D721Med (cell line): ENCODE results near the gene RYR3.

Experiments used
- DNase-seq: peaks from one replicate; pipeline ENCODE4 v3.0.0; 2011; ENCODE audit warnings: low spot score; ENCODE audit not compliant: insufficient read length
- FAIRE-seq: peaks from 2 replicates; lab custom pipeline; 2011; peaks lifted over from hg19 to GRCh38; lab: Jason Lieb, UNC
- TF ChIP-seq, protein P1 (sequence below): IDR thresholded peaks from 2 replicates; pipeline ENCODE4 v1.5.1; 2012; ENCODE audit warnings: mild to moderate bottlenecking, control low read depth; ENCODE audit not compliant: insufficient read depth; ENCODE audit errors: missing control alignments

RYR3 gene

DNA sequence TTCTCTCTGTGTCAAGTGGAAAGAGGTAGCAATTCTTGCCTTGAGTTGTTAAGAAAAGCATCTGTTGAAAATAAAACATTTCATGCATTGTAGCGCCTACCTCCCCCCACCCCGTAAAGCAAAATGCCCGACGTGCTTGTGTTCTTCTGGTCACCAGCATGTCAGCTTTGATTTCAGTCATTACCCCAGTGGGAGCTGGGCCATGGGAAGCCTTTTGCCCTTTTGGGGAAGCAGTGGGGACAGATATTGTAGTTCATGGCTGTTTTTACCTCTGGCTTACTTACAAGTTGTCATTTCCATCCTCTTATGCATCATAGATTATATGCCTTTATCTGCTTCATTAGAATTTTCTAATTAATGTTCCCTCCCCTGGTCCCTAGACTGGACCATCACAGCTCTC, 328.7 kb downstream of the RYR3 start:
- DNase-seq = no peak
- TF ChIP-seq, protein P1, sequence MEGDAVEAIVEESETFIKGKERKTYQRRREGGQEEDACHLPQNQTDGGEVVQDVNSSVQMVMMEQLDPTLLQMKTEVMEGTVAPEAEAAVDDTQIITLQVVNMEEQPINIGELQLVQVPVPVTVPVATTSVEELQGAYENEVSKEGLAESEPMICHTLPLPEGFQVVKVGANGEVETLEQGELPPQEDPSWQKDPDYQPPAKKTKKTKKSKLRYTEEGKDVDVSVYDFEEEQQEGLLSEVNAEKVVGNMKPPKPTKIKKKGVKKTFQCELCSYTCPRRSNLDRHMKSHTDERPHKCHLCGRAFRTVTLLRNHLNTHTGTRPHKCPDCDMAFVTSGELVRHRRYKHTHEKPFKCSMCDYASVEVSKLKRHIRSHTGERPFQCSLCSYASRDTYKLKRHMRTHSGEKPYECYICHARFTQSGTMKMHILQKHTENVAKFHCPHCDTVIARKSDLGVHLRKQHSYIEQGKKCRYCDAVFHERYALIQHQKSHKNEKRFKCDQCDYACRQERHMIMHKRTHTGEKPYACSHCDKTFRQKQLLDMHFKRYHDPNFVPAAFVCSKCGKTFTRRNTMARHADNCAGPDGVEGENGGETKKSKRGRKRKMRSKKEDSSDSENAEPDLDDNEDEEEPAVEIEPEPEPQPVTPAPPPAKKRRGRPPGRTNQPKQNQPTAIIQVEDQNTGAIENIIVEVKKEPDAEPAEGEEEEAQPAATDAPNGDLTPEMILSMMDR = no peak
- FAIRE-seq = no peak

DNA sequence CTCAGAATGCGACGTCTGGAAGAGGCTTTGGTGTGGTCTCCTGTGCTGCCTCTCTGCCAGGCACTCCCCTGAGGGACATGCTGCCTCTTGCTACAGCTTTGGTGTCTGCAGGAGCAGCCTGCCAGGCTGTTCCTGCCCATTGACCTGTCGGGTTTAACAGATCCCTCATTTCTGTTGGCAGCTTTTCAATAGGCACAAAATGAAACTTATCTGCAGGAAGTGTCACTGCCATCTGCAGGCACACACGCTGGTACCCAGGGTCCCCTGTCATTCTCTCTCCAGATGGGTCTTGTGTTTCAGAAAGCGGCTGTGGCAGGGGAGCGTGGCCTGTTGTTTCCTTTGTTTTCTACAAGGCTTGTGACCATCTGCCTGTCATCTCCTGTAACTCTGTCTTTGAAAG, 329.2 kb downstream of the RYR3 start:
- FAIRE-seq = no peak
- TF ChIP-seq, protein P1 = no peak
- no peak for DNase-seq

GRCh38 chr15:33641069-33641468, 330.3 kb downstream of the RYR3 start:
- FAIRE-seq (no peak), DNase-seq (no peak)
- TF ChIP-seq, protein P1 = no peak

GRCh38 chr15:33644304-33644703, 333.5 kb downstream of the RYR3 start:
- FAIRE-seq = no peak
- no peak for DNase-seq
- TF ChIP-seq, protein P1 = no peak

- TF ChIP-seq, protein P1 = no peak
- FAIRE-seq (no peak), DNase-seq (no peak)
Measured at GRCh38 chr15:33646744-33647143, 336.0 kb downstream of the RYR3 start.

DNA sequence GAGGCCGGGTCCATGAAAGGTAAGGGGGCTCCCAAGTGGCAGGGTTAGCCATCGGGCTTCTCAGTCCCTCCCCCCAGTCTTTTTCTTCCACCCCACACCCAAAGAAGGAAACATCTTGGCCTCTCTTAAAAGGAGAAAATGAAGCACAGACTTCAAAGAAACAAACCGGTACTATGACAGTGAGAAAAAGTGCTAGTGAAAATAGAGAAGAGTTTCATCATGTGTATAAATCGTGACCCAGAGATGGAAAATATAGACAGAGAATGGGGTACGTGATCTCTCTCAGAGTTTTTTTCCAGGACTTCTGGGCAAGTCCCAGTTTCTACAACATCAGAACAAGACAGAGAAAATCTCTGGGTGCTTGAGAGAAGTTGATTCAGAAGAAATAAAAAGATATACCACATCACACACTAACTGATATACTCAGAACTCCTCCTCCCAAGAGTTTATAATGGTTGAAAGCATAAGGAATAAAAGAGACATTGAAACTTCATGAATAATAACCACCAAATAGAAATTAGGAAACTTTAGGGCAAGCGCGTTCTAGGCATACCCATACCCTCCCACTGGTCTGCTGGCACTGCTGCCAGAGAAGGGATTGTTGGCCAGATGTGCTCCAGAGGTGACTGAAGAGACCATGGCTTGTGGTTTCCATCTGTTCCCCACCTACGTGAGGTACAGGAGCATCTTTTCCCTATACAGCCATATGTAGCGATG, 338.6 kb downstream of the RYR3 start:
- DNase-seq (no peak), FAIRE-seq (no peak)
- TF ChIP-seq, protein P1 = no peak

DNA sequence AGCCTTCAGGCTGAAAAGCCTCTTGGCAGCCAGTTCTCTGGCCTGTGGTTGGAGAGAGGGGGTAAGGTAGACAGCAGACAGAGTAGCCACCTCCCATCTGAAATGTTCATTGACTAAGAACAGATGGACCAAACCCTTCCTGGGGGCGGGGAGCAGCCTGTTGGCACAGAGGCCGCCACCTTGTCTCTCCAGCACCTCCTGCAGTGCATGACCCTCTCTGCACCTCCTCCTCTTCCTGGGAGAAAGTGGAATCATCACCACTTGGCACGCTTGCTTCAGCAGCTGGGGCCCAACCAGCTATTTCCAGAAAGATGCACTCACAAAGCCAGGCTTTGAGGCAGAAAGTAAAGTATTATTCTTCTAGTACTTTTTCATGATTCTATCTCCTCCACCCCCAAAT, 344.1 kb downstream of the RYR3 start:
- TF ChIP-seq, protein P1 = no peak
- FAIRE-seq (no peak), DNase-seq (no peak)
